IMR-90 (cell line): ENCODE data around the gene SGMS1.

Source experiments
- BHLHE40 ChIP-seq: fragments of 150-350 bp; IDR thresholded peaks from 2 replicates; pipeline ENCODE4 v1.6.1; 2016; ENCODE audit warnings: mild to moderate bottlenecking, low read depth, low read length
- MAFK ChIP-seq: IDR thresholded peaks from 2 replicates; pipeline ENCODE4 v1.6.1; 2012; ENCODE audit warnings: low read depth, low read length, improper control_type of control experiment
- MXI1 ChIP-seq: IDR thresholded peaks from 2 replicates; pipeline ENCODE4 v1.6.1; 2012; ENCODE audit warnings: low read depth, mild to moderate bottlenecking, low read length, moderate library complexity, borderline replicate concordance
- POLR2A ChIP-seq: IDR thresholded peaks from 2 replicates; pipeline ENCODE4 v1.6.1; 2012; ENCODE audit warnings: mild to moderate bottlenecking, low read depth, low read length
- RAD21 ChIP-seq: IDR thresholded peaks from 2 replicates; pipeline ENCODE4 v1.6.1; 2012; ENCODE audit warnings: low read length, improper control_type of control experiment
- RCOR1 ChIP-seq: IDR thresholded peaks from 2 replicates; pipeline ENCODE4 v1.6.1; 2012; ENCODE audit warnings: mild to moderate bottlenecking, low read length, improper control_type of control experiment; ENCODE audit not compliant: insufficient replicate concordance
- RFX5 ChIP-seq: IDR thresholded peaks from 2 replicates; pipeline ENCODE4 v1.8.0; 2012; ENCODE audit warnings: low read depth, mild to moderate bottlenecking, low read length, moderate library complexity
- TF ChIP-seq, protein P1 (sequence below): conservative IDR thresholded peaks from 2 replicates; pipeline ENCODE4 v1.5.1; 2012; ENCODE audit warnings: mild to moderate bottlenecking, low read depth, low read length, improper control_type of control experiment
- TF ChIP-seq, protein P2 (sequence below): fragments of 150-350 bp; IDR thresholded peaks from 2 replicates; pipeline ENCODE4 v1.6.1; 2017; ENCODE audit warnings: mild to moderate bottlenecking, antibody characterized with exemption, low read length, low read depth

DNA sequence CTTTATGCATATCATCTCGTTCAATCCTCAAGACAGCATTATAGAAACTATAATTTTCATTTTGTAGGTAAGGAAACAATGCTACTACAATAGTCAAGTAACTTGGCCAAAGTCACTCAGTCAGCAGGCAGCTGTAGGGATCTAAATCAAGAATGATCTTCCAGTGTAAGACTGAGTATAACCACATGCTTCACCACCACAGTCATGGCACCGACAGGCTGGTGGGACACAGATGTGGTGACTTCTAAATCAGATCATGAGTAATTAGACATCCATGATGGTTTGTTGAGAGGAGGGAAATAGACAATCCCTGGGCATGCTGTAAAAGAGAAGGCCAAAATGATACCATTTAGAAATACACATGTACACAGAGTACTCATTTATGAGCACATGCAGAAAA lies 288.4 kb downstream of the SGMS1 start:
- no peak for TF ChIP-seq BHLHE40
- TF ChIP-seq, protein P1, sequence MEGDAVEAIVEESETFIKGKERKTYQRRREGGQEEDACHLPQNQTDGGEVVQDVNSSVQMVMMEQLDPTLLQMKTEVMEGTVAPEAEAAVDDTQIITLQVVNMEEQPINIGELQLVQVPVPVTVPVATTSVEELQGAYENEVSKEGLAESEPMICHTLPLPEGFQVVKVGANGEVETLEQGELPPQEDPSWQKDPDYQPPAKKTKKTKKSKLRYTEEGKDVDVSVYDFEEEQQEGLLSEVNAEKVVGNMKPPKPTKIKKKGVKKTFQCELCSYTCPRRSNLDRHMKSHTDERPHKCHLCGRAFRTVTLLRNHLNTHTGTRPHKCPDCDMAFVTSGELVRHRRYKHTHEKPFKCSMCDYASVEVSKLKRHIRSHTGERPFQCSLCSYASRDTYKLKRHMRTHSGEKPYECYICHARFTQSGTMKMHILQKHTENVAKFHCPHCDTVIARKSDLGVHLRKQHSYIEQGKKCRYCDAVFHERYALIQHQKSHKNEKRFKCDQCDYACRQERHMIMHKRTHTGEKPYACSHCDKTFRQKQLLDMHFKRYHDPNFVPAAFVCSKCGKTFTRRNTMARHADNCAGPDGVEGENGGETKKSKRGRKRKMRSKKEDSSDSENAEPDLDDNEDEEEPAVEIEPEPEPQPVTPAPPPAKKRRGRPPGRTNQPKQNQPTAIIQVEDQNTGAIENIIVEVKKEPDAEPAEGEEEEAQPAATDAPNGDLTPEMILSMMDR = no peak
- no peak for TF ChIP-seq POLR2A
- TF ChIP-seq RCOR1 = no peak
- TF ChIP-seq MXI1 = no peak
- TF ChIP-seq RFX5 = no peak
- TF ChIP-seq MAFK = no peak
- TF ChIP-seq, protein P2, sequence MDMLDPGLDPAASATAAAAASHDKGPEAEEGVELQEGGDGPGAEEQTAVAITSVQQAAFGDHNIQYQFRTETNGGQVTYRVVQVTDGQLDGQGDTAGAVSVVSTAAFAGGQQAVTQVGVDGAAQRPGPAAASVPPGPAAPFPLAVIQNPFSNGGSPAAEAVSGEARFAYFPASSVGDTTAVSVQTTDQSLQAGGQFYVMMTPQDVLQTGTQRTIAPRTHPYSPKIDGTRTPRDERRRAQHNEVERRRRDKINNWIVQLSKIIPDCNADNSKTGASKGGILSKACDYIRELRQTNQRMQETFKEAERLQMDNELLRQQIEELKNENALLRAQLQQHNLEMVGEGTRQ = no peak
- no peak for TF ChIP-seq RAD21
